AG08395 (cell line): ENCODE data around the gene HLCS.
"Not testable (repeated sequence)": the region's sequence is repeated elsewhere in the genome, so short reads cannot be mapped to it uniquely, and the experiment has no call there.

Experiments
- DNase-seq: peaks from one replicate; pipeline ENCODE4 v3.0.0; 2012; ENCODE audit warnings: mixed read lengths, low spot score

The HLCS gene

GRCh38 chr21:36850372-36850771 is 116.1 kb downstream of the HLCS start:
- DNase-seq, result no peak

- DNase-seq, result no peak
Measured at GRCh38 chr21:36849461-36850105, 116.9 kb downstream of the HLCS start.

GRCh38 chr21:36848730-36849274 is 117.7 kb downstream of the HLCS start:
- no peak for DNase-seq

DNA sequence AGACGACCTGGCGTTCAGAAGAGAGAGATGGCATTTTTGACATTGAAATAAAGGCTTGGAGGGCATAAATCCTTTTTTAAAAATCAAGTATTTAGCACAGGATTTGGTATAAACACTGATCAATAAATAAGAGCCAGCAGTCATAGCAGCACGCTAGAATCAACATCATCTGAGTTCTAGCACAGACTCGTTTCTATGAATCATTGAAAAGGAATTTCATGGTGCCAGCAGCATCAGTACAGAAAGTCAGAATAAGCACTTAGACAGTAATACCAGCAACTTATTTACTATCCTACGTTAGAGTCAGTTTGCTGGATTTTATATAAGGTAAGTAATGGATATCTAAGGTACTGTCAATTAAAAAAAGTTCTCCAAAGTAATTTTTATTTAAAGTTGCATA is 119.3 kb downstream of the HLCS start:
- DNase-seq, result peak; percentile 90

- no peak for DNase-seq
Measured at GRCh38 chr21:36846631-36847030, 119.8 kb downstream of the HLCS start.

DNA sequence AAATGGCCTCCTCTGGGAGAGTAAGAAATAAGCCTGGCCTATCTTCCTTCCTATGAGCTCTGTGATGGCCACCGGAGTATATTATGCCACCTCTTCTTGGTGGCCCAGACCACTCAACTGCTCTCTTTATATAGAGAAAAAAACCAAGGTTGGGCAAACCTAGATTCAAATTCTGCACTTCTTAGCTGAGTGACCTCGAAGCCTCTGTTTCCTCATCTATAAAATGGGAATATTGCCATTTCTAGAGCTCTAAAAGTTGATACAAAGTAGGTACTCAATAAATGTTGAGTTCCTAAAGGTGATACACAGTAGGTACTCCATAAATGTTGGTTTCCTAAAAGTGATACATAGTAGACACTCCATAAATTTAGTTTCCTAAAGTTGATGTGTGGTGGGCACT is 120.7 kb downstream of the HLCS start:
- no peak for DNase-seq

- DNase-seq, result no peak
Measured at GRCh38 chr21:36845070-36845469, 121.4 kb downstream of the HLCS start.

GRCh38 chr21:36841866-36842265 is 124.6 kb downstream of the HLCS start:
- no peak for DNase-seq

DNA sequence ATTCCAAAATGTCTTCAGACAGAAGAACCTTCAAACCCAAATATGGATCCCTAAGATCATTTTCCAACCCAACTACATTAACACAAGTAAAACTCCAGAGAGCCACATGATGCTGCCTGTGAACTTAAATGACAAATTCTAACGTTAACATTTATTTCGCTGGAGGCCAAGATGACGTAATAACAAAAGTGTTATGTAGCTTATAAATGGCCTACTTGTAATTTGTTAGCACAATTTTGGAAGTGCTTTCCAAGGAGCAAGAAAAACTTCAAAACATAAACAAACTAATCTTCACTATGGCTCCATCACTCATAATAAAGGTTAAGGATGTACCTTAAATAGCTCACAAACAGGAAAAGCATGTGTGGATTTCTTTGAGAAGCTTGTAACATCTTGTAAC is 126.7 kb downstream of the HLCS start:
- no peak for DNase-seq

DNA sequence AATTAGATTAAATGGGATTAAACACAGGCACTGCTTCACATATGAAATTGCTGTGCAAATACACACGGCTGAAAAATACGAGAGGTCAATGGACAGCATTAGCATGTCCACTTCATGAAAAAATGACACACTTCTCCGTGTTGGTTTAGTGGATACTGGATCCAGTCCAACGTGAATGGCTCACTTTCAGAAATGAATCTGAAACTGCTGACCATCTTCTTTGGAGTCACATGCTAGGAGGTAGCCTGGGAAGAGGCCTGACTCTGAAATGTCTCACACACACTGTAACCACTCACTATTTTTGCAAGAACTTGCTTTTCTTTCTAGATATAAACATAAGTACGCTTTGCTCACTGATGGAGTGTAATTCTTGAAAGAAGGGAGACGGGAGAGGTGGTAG is 127.3 kb downstream of the HLCS start:
- DNase-seq, result peak; percentile 29

GRCh38 chr21:36835383-36835795 is 131.1 kb downstream of the HLCS start:
- DNase-seq, result peak; percentile 62

DNA sequence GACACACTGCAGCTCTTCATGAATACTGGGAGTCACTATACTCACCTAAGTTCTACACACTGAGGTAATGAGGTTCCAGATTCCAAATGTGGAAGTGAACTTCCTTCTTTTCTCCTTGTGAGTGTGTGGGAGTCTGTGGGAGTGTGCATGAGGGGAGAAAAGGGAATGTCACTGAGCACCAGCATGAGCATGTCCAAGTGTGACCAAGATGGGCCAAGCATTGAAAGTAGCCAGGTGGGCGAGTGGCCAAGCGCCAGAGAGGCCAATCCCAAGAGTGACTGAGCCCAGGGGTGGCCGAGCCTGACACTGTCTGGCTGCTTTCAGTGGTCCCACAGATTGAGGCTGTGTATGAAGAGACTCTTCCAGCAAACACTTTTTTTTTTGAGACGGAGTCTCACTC is 132.3 kb downstream of the HLCS start:
- no peak for DNase-seq

DNA sequence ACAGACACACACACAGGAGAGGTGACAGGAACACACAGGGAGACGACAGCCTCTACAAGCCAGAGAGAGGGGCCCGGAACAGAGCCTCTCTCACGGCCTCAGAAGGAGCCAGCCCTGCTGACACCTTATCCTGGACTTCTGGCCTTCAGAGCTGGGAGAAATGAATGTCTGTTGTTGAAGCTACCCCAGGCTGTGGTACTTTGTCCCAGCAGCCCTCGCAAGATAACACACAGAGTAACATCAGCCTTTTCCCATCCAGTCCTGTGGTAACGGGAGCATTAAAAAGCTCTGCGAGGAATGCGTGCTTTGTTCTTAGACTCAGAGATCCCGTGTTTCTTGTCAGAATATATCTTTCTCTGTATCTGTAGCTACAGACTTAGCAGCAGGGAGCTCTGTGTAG is 136.4 kb downstream of the HLCS start:
- no peak for DNase-seq

- no peak for DNase-seq
Measured at GRCh38 chr21:36828891-36829515, 137.5 kb downstream of the HLCS start.

GRCh38 chr21:36828208-36828607 is 138.3 kb downstream of the HLCS start:
- no peak for DNase-seq

DNA sequence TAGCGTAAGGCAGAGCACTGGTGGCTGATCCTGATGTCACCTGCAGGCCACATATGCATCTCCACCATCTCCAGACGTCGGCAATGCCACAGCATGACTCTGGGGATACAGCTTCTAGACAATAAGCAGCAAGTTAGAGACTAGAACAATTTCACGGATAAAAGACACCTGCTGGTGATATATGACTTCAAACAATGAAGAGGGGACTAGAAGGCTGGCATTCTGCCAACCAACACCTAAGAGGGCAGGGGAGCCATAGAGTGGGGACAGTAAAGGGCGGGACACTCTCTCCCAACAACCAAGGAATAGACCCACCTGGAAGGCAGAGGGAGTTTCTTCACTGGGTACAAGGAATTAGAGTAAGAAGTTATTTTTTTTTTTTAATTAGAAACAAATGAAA is 140.8 kb downstream of the HLCS start:
- no peak for DNase-seq

- DNase-seq, result no peak
Measured at GRCh38 chr21:36821032-36821299, 145.5 kb downstream of the HLCS start.

DNA sequence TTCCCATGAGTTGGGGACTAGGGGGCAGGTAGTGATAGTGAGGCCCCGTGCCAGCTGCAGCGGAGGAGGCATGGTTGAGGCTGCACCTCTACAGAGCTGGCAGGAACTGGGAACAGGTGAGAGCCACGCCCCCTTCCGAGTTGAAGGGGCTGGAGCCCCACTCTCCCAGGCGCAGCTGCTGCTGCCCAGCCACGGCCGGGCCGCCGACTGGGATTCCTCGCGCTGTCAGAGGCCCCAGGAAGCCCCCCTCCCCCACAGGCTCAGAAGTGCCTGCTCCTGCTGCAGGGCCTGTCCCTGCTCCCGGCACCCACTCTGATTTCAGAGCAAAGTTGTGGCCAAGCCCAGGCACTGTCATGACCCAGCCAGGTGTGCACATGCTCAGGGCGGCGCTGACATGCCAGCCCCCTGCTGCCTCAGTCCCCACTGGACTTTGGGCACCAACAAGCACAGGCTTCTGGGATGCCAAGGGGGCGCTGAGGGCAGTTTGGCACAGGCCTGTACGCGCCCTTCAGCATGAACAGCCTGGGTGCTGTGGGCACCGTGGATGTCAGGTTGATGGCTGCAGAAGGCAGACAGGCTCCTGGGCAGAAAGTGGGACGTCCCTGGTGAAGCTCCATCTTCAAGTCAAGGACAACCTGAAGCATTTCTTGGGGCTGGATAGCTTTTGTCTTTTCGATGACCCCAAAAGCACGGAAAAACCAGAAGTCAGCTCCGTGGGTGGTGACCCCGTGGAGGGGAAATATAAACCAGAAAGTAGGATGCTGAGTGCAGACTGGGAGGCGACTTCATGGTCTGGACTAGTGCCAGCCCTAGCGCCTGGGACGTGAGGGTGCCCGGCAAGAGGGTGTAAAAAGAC is 146.1 kb downstream of the HLCS start:
- no peak for DNase-seq

DNA sequence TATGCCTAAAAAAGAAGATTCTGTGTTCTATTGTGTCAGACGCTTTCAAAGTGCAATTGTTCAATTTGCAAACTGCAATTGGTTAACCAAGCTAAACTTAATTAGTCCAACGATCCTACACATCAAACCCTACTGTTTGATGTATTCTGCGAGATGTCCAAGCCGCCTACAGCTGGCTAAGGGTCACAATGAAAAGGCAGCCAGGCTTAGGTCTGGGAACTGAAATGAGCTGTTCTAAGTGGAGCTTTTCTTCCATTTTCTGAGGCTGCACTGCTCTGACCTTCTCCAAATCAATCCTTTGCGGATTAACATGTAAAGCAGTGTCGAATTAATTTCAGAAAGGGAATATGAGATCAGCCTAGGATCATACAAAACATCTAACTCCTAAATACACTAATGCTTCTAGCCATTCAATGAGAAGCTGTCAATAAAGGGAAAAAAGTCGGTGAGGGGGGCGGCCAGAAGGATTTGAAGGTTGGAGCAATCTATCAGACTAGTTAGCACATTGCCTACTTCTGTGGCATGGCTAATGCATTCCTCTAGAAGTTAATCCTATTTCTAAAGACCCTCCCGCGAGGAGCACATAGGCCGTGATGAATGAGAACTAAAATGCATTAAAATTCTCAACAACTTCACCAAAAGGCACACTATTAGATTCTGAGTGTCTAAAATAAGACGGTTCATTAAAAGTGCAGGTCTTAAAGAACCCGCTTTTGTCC is 148.6 kb downstream of the HLCS start:
- no peak for DNase-seq

GRCh38 chr21:36816561-36817130 is 149.8 kb downstream of the HLCS start:
- DNase-seq, result no peak

DNA sequence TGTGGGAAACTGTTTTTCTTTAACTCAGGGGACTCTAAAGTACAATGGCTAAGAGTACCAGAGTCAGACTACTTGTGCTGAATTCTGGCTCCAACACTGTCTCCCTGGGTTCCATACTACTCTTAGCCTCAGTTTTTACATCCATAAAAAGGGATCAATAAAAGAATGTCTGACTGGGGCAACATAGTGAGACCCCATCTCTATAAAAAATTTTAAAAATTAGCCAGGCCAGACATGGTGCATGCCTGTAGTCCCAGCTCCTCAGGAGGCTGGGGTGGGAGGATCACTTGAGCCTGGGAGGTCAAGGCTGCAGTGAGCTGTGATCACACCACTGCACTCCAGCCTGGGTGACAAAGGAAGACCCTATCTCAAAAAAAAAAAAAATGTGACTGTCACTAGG is 150.4 kb downstream of the HLCS start:
- DNase-seq, result not testable (repeated sequence)

DNA sequence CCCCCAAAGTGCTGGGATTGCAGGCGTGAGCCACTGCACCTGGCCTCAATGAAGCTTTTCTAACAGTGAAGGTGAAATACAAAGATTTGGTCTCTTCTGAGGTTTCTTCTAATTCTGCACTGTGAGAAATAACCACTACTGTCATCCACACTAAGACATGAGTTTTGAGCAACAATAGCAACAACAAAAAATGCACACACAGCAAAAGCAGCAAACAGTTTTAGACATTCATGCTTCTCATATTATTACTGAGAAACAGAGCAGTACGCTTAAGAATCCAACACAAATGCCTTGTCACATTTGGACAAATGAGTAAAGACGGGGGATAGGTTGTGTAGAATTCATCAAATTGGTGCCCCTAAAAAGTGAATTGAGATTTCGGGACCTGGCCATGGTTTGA is 151.2 kb downstream of the HLCS start:
- DNase-seq, result no peak
